Urothelium cell line (cell line): ENCODE results near the gene PTPN4.
A peak's percentile ranks its signal among the peaks of the same experiment; 100 is the strongest.
"Not testable (repeated sequence)": the region's sequence is repeated elsewhere in the genome, so short reads cannot be mapped to it uniquely, and the experiment has no call there.

ENCODE experiments used
- DNase-seq: peaks from one replicate; pipeline ENCODE4 v3.0.0; 2011; ENCODE audit warnings: low spot score, mixed read lengths
- FAIRE-seq: peaks from 2 replicates; lab custom pipeline; 2011; peaks lifted over from hg19 to GRCh38; lab: Jason Lieb, UNC

PTPN4 gene

GRCh38 chr2:119801989-119802388 is 42.3 kb downstream of the PTPN4 start:
- not testable (repeated sequence) for DNase-seq, FAIRE-seq

- FAIRE-seq (no peak), DNase-seq (no peak)
Observed at GRCh38 chr2:119803101-119803500, 43.4 kb downstream of the PTPN4 start.

GRCh38 chr2:119804409-119804808 is 44.7 kb downstream of the PTPN4 start:
- not testable (repeated sequence) for FAIRE-seq, DNase-seq

- no peak for DNase-seq
- FAIRE-seq: no peak
Observed at GRCh38 chr2:119808516-119809147, 48.9 kb downstream of the PTPN4 start.

GRCh38 chr2:119809339-119810048 is 49.8 kb downstream of the PTPN4 start:
- DNase-seq: no peak
- no peak for FAIRE-seq

- FAIRE-seq (no peak), DNase-seq (no peak)
Observed at GRCh38 chr2:119810049-119810630, 50.4 kb downstream of the PTPN4 start.

- FAIRE-seq (no peak), DNase-seq (no peak)
Observed at GRCh38 chr2:119814216-119814615, 54.5 kb downstream of the PTPN4 start.

GRCh38 chr2:119818792-119819191 is 59.1 kb downstream of the PTPN4 start:
- no peak for DNase-seq
- FAIRE-seq: no peak

GRCh38 chr2:119819846-119820245 is 60.1 kb downstream of the PTPN4 start:
- FAIRE-seq (no peak), DNase-seq (no peak)

- DNase-seq: peak; percentile 77
- no peak for FAIRE-seq
Observed at GRCh38 chr2:119820275-119820674, 60.6 kb downstream of the PTPN4 start.

GRCh38 chr2:119821266-119821665 is 61.5 kb downstream of the PTPN4 start:
- DNase-seq (no peak), FAIRE-seq (no peak)

- no peak for FAIRE-seq
- DNase-seq: peak; percentile 48
Observed at GRCh38 chr2:119823734-119824334, 64.1 kb downstream of the PTPN4 start.

- DNase-seq (peak; percentile 44), FAIRE-seq (no peak)
Observed at GRCh38 chr2:119826370-119826961, 66.7 kb downstream of the PTPN4 start.

- FAIRE-seq (no peak), DNase-seq (no peak)
Observed at GRCh38 chr2:119827866-119828507, 68.3 kb downstream of the PTPN4 start.

GRCh38 chr2:119836455-119837142 is 76.9 kb downstream of the PTPN4 start:
- FAIRE-seq (no peak), DNase-seq (no peak)

- FAIRE-seq (no peak), DNase-seq (no peak)
Observed at GRCh38 chr2:119837350-119837749, 77.6 kb downstream of the PTPN4 start.

GRCh38 chr2:119837759-119838158 is 78.0 kb downstream of the PTPN4 start:
- no peak for DNase-seq
- no peak for FAIRE-seq

GRCh38 chr2:119838179-119838578 is 78.5 kb downstream of the PTPN4 start:
- FAIRE-seq: no peak
- DNase-seq: no peak

GRCh38 chr2:119841550-119841949 is 81.8 kb downstream of the PTPN4 start:
- no peak for DNase-seq
- no peak for FAIRE-seq

- DNase-seq (no peak), FAIRE-seq (no peak)
Observed at GRCh38 chr2:119846021-119846420, 86.3 kb downstream of the PTPN4 start.
